Osteocyte (in vitro differentiated cells): Measurements from ENCODE around the gene SUPT3H. TPM values are rescaled to one million over a fixed set of nuclear protein-coding genes. Genes with fewer than 3 reads are reported as not detected.
"Not testable (repeated sequence)": the region's sequence is repeated elsewhere in the genome, so short reads cannot be mapped to it uniquely, and the experiment has no call there.

Source experiments
- DNase-seq: peaks from one replicate; pipeline ENCODE4 v3.0.0; 2021; ENCODE audit warnings: mixed read lengths; ENCODE audit not compliant: unreplicated experiment; ENCODE audit errors: extremely low spot score
- H3K27ac Mint-ChIP-seq: one replicate; pipeline ENCODE4 v1.8.0; 2021; ENCODE audit warnings: mild to moderate bottlenecking, mixed read lengths; ENCODE audit not compliant: unreplicated experiment
- H3K27me3 Mint-ChIP-seq: one replicate; pipeline ENCODE4 v1.8.0; 2021; ENCODE audit warnings: mixed read lengths; ENCODE audit not compliant: unreplicated experiment
- H3K36me3 Mint-ChIP-seq: one replicate; pipeline ENCODE4 v1.8.0; 2021; ENCODE audit warnings: mixed read lengths; ENCODE audit not compliant: unreplicated experiment
- H3K4me1 Mint-ChIP-seq: one replicate; pipeline ENCODE4 v1.8.0; 2021; ENCODE audit warnings: mixed read lengths; ENCODE audit not compliant: unreplicated experiment
- H3K4me3 Mint-ChIP-seq: one replicate; pipeline ENCODE4 v1.8.0; 2021; ENCODE audit warnings: mild to moderate bottlenecking, moderate library complexity, mixed read lengths; ENCODE audit not compliant: unreplicated experiment
- H3K9me3 Mint-ChIP-seq: one replicate; pipeline ENCODE4 v1.8.0; 2021; ENCODE audit warnings: mixed read lengths; ENCODE audit not compliant: unreplicated experiment
- total RNA-seq: library from RNA; stranded (reverse); gene quantifications from 2 replicates; pipeline ENCODE4 v1.2.1, GENCODE V29; 2021
- TF ChIP-seq, protein P1 (sequence below): fragments of 200-600 bp; sonication (generic); IDR thresholded peaks from 2 replicates; pipeline ENCODE4 v1.5.0; 2021; ENCODE audit warnings: antibody characterized with exemption, mild to moderate bottlenecking, moderate library complexity

Gene SUPT3H
- total RNA-seq, 1 donor from 2014 or later: 13.2 TPM

DNA sequence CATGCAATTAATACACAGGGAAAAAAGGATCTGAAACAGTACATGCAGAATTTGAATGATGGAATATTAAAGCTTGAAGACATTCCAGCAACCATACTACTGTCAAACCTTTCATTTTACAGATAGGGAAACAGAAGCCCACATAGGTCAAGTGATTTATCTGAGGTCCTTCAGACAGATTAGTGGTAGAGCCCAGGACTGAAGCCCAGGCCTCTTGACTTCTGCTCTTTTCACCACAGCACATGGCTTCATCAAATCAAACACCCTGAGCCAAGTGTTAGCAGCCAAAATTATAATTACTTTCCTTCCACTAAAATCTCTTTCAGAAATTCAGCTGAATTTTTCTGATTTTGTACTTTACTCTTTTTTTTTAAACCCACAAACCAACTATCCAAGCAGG is 485.2 kb downstream of the SUPT3H start:
- Mint-ChIP-seq H3K27me3 (no peaks in the 10 kb centered on the region), H3K4me1 (no peaks in the 10 kb centered on the region), H3K4me3 (no peak overlapping the region), H3K36me3 (no peaks in the 10 kb centered on the region), H3K27ac (no peak overlapping the region), H3K9me3 (no peaks in the 10 kb centered on the region)
- TF ChIP-seq, protein P1, sequence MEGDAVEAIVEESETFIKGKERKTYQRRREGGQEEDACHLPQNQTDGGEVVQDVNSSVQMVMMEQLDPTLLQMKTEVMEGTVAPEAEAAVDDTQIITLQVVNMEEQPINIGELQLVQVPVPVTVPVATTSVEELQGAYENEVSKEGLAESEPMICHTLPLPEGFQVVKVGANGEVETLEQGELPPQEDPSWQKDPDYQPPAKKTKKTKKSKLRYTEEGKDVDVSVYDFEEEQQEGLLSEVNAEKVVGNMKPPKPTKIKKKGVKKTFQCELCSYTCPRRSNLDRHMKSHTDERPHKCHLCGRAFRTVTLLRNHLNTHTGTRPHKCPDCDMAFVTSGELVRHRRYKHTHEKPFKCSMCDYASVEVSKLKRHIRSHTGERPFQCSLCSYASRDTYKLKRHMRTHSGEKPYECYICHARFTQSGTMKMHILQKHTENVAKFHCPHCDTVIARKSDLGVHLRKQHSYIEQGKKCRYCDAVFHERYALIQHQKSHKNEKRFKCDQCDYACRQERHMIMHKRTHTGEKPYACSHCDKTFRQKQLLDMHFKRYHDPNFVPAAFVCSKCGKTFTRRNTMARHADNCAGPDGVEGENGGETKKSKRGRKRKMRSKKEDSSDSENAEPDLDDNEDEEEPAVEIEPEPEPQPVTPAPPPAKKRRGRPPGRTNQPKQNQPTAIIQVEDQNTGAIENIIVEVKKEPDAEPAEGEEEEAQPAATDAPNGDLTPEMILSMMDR: no peak
- DNase-seq: no peak

DNA sequence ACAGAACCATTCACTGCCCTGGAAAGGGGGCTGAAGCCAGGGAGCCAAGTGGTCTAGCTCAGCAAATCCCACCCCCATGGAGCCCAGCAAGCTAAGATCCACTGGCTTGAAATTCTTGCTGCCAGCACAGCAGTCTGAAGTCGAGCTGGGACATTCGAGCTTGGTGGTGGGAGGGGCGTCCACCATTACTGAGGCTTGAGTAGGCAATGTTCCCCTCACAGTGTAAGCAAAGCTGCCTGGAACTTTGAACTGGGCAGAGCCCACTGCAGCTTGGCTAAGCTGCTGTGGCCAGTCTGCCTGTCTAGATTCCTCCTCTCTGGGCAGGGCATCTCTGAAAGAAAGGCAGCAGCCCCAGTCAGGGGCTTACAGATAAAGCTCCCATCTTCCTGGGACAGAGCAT is 498.7 kb downstream of the SUPT3H start:
- H3K36me3 Mint-ChIP-seq: peaks cover 14% of the 10 kb centered on the region
- not testable (repeated sequence) for H3K27me3 Mint-ChIP-seq, H3K9me3 Mint-ChIP-seq

DNA sequence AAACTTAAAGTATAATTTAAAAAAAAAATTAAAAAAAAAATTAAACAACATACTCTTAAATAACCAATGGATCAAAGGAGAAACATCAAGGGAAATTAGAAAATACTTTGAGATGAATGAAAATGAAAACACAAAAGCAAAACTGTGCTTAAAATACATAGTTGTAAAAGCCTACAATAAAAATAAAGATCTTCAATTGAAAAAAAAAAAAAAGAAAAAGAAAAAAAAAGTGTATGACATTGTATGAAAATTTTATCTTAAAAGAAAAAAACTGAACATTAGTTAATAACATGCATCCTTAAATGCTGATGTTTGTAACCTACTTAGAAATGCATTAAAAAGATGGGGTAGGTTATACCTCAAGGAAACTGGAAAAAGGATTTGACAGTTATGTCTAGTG is 501.1 kb downstream of the SUPT3H start:
- not testable (repeated sequence) for H3K27ac Mint-ChIP-seq, H3K36me3 Mint-ChIP-seq, H3K27me3 Mint-ChIP-seq, H3K9me3 Mint-ChIP-seq, H3K4me3 Mint-ChIP-seq, DNase-seq, H3K4me1 Mint-ChIP-seq

More for the DNA sequence above, 498.7 kb downstream of the SUPT3H start:
- H3K27ac Mint-ChIP-seq, H3K4me3 Mint-ChIP-seq, DNase-seq, H3K4me1 Mint-ChIP-seq: not testable (repeated sequence)

DNA sequence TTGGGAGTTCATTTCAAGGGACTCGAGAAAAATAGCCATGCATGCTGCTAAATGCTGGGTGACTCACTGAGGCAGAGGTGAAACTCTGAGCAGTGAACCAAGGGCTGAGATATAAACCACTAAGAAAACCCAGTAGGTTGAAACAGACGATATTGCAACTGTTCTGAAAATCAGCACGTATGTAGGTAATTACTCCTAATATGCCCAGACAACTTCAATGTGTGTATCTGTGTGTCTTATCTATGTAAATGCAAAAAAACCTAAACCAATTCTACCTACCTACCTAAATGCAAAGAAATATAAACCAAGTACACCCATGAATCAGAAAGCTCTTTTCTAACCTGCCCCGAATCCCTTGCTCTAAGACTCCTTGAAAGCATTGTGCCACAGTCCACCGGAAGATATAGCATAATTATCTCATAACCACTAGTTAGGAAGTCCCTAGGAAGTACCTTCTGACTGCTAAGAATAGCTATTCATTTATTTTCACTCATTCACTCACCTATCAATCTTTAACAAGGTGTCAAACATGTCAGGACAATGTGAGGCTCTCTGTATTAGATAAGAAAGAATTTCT is 508.3 kb downstream of the SUPT3H start:
- Mint-ChIP-seq H3K4me3 (no peak overlapping the region), H3K4me1 (no peaks in the 10 kb centered on the region), H3K27me3 (no peaks in the 10 kb centered on the region), H3K27ac (no peak overlapping the region), H3K36me3 (peaks cover 6% of the 10 kb centered on the region), H3K9me3 (peaks cover 12% of the 10 kb centered on the region)
- TF ChIP-seq, protein P1: no peak
- DNase-seq: no peak

DNA sequence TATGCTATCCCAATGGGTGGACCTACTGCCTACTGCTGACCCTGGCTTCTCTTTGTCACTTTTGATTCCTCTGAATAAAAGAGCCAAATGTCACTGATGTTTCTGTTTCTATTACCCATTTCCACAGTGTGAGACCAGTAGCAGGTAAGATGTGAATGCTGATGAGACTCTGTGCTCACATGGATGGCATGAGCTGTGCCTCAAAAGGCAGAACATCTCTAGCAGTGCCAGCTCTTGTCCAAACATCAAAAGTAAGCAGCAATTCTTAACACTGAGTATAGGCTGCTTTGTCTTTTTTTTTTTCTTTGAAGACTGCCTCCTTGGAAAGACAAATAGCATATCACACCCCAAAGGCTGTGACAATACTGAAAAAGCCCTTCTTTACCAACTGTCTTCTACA is 508.8 kb downstream of the SUPT3H start:
- H3K9me3 Mint-ChIP-seq: peaks cover 12% of the 10 kb centered on the region
- no peaks in the 10 kb centered on the region for H3K4me1 Mint-ChIP-seq
- TF ChIP-seq, protein P1: no peak
- H3K4me3 Mint-ChIP-seq: no peak overlapping the region
- H3K36me3 Mint-ChIP-seq: peaks cover 6% of the 10 kb centered on the region
- no peaks in the 10 kb centered on the region for H3K27me3 Mint-ChIP-seq
- DNase-seq: no peak
- no peak overlapping the region for H3K27ac Mint-ChIP-seq

DNA sequence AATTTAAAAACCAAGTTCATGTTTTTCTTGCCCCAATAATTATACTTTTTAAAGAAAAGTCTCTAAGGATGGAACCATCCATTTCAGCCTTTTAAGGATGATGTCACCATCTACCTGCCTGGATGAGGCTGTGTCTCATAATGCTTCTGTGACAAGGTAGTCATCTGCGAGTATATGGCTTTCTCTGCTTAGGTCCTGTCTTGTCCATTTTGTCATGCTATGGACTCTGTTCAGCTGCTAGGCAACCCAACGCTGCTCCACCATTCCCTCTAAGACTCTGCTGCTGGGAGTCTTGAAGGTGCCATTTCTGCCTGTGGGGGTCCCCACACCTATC is 509.4 kb downstream of the SUPT3H start:
- H3K9me3 Mint-ChIP-seq: peaks cover 12% of the 10 kb centered on the region
- H3K27ac Mint-ChIP-seq: no peak overlapping the region
- H3K36me3 Mint-ChIP-seq: peaks cover 6% of the 10 kb centered on the region
- H3K4me1 Mint-ChIP-seq: no peaks in the 10 kb centered on the region
- H3K27me3 Mint-ChIP-seq: no peaks in the 10 kb centered on the region
- TF ChIP-seq, protein P1: no peak
- H3K4me3 Mint-ChIP-seq: no peak overlapping the region
- no peak for DNase-seq
